Right atrium auricular region (tissue), 2 donors: ENCODE data around the gene DAPK1. TPM values are rescaled to one million over a fixed set of nuclear protein-coding genes. Genes with fewer than 3 reads are reported as not detected.

Source experiments
- DNase-seq: peaks from one replicate; pipeline ENCODE4 v3.0.0-alpha.2; 2019; ENCODE audit warnings: low spot score
- H3K27ac ChIP-seq, 2 donors: fragments of 200-600 bp; sonication (generic); 1 replicate in 1 of 2; 2 replicates in 1 of 2; pipeline ENCODE4 v1.5.1; 2016 to 2019
- H3K27me3 ChIP-seq, 2 donors: fragments of 200-600 bp; sonication (generic); one replicate each; pipeline versions ENCODE4 v1.5.1 to v1.6.0; 2017 to 2019
- H3K36me3 ChIP-seq: fragments of 200-600 bp; sonication (generic); one replicate; pipeline ENCODE4 v1.5.1; 2016
- H3K4me1 ChIP-seq, 2 donors: fragments of 200-600 bp; sonication (generic); one replicate each; pipeline versions ENCODE4 v1.5.1 to v1.6.0; 2017 to 2019
- H3K4me3 ChIP-seq, 2 donors: fragments of 200-600 bp; sonication (generic); 1 replicate in 1 of 2; 2 replicates in 1 of 2; pipeline ENCODE4 v1.5.1; 2017 to 2019; ENCODE audit warnings: mild to moderate bottlenecking in 1 of 2, moderate library complexity in 1 of 2
- H3K9me3 ChIP-seq, 2 donors: fragments of 200-600 bp; sonication (generic); one replicate each; pipeline ENCODE4 v1.5.1; 2019
- total RNA-seq, 2 donors: library from RNA; depleted of rRNA; stranded (reverse); fragments of >200 nt; gene quantifications; one replicate each; pipeline ENCODE4 v1.1.0, GENCODE V29; 2016
- TF ChIP-seq, protein P1 (sequence below), 2 donors: fragments of 200-600 bp; sonication (generic); IDR thresholded peaks; one replicate each; pipeline ENCODE4 v1.5.1; 2019; ENCODE audit warnings: antibody characterized with exemption in 2 of 2

Gene DAPK1
- total RNA-seq, 2 donors from 2014 or later = 10.1 to 23.0 TPM

DNA sequence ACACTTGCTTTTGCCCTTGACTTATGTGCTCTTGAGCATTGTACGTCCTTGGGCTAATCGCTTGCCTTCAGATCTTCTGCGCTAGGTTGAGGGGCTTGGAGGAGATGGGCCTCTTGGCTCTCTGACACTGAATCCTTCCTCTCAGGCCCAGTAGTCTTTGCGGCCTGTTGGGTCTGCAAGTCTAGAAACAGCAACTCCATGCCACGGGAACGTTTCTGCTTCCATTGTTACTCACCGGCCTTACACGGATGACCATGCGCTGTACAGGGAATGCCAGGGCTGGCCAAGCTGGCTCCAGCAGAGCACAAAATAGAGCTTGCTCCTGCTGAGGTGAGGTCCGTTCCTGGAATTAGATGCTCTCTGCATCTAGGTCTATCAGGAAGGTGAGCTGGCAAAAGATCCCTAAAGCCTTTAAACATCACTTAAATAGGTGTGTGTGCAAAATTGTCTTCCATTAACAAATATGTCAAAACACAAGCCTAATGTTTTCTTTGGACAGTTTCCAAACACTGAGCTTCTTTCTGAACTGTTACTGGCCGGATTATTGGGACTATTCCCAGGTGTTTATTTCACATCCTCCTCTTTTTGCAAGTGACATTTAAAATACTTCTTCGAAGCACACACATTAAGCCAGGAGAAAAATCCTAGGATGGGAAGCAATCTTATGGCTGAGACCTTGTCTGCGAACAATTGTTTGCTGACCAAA, 29.7 kb downstream of the DAPK1 start:
- TF ChIP-seq, protein P1, sequence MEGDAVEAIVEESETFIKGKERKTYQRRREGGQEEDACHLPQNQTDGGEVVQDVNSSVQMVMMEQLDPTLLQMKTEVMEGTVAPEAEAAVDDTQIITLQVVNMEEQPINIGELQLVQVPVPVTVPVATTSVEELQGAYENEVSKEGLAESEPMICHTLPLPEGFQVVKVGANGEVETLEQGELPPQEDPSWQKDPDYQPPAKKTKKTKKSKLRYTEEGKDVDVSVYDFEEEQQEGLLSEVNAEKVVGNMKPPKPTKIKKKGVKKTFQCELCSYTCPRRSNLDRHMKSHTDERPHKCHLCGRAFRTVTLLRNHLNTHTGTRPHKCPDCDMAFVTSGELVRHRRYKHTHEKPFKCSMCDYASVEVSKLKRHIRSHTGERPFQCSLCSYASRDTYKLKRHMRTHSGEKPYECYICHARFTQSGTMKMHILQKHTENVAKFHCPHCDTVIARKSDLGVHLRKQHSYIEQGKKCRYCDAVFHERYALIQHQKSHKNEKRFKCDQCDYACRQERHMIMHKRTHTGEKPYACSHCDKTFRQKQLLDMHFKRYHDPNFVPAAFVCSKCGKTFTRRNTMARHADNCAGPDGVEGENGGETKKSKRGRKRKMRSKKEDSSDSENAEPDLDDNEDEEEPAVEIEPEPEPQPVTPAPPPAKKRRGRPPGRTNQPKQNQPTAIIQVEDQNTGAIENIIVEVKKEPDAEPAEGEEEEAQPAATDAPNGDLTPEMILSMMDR (IDR thresholded peaks at IDR 0.05) = no peak
- Histone ChIP-seq H3K36me3 (no peaks in the 10 kb centered on the region), H3K4me1 (no peaks in the 10 kb centered on the region), H3K27ac (no peak overlapping the region), H3K9me3 (no peaks in the 10 kb centered on the region), H3K4me3 (no peak overlapping the region), H3K27me3 (no peaks in the 10 kb centered on the region)
- no peak for DNase-seq

GRCh38 chr9:87528969-87529368, 31.3 kb downstream of the DAPK1 start:
- H3K9me3 ChIP-seq = no peaks in the 10 kb centered on the region
- no peaks in the 10 kb centered on the region for H3K36me3 ChIP-seq
- DNase-seq = no peak
- H3K4me1 ChIP-seq = no peaks in the 10 kb centered on the region
- TF ChIP-seq, protein P1 (IDR thresholded peaks at IDR 0.05) = no peak
- no peaks in the 10 kb centered on the region for H3K27me3 ChIP-seq
- no peak overlapping the region for H3K4me3 ChIP-seq
- H3K27ac ChIP-seq = no peak overlapping the region

DNA sequence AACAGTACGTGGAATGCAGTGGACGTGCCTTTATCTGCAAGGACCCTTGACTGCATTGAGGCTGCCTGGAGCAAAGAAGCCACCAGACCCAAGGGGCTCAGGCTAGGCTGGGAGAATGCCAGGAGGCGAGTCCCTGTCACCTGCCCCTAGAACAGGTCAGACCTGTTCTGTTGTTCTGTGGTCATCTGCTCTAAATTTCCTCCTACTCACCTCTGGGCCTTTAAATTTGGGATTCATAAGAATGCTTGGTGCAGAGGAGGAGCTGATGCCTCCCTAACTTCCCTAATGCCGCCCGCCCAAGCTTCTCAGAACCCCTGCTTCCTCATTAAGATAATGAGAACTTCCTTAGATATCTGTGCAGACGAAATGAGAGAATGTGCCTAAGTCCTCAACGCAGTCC, 32.0 kb downstream of the DAPK1 start:
- no peak for DNase-seq

GRCh38 chr9:87530716-87531115, 33.0 kb downstream of the DAPK1 start:
- no peak overlapping the region for H3K27ac ChIP-seq
- no peaks in the 10 kb centered on the region for H3K4me1 ChIP-seq
- no peaks in the 10 kb centered on the region for H3K27me3 ChIP-seq
- no peaks in the 10 kb centered on the region for H3K36me3 ChIP-seq
- H3K9me3 ChIP-seq = no peaks in the 10 kb centered on the region
- H3K4me3 ChIP-seq = no peak overlapping the region
- TF ChIP-seq, protein P1 (IDR thresholded peaks at IDR 0.05) = no peak
- DNase-seq = no peak

More for the DNA sequence above, 32.0 kb downstream of the DAPK1 start:
- Histone ChIP-seq H3K4me1 (no peaks in the 10 kb centered on the region), H3K36me3 (no peaks in the 10 kb centered on the region), H3K27me3 (no peaks in the 10 kb centered on the region), H3K9me3 (no peaks in the 10 kb centered on the region), H3K4me3 (no peak overlapping the region), H3K27ac (no peak overlapping the region)
- TF ChIP-seq, protein P1 (IDR thresholded peaks at IDR 0.05) = no peak

DNA sequence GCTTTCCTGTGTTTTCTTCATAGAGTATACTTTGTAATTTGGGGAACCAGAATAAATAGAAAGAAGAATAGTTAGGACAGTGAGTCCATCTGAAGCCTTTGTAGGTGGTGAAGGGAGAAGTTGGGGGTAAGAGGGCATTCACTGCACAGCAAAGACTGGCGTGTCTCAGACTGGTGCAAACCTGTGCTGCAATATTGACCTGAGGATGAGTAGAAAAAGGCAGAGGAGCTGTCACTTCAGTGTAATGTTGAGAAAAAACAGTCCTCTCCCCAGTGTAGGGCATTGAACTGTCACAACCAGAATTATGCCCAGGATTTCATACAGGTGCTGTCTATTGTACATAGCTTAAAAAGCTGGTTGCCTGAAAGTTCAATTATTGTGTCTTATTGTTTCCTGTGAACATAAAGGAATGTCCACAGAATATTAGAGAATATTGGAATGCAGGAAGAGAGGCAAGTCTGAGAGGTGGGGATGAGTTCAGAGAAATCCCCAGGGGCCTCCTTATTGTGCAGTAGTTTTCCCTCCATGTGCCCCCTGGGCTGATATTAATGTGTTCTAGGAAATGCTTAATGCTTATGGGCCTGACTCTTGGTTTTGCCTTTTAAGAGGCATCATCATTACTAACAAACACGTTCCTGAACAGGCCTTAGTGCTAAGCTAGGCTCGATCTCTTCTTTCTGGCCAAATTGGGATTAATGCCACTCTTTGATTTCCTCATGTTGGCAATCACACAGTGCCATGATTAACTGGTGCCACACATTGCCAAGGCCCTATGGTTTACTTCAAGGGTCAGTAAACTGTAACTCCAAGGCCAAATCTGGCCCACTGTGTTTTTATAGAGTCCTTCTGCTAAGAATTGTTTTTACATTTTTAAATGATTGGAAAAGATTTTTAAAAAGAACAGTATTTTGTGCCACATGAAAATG, 34.0 kb downstream of the DAPK1 start:
- Histone ChIP-seq H3K4me1 (no peaks in the 10 kb centered on the region), H3K27ac (no peak overlapping the region), H3K4me3 (no peak overlapping the region), H3K27me3 (no peaks in the 10 kb centered on the region), H3K9me3 (no peaks in the 10 kb centered on the region), H3K36me3 (no peaks in the 10 kb centered on the region)
- DNase-seq = no peak
- TF ChIP-seq, protein P1 (IDR thresholded peaks at IDR 0.05) = no peak
